Measurements from ENCODE around the gene KRTAP10-8.

The KRTAP10-8 gene

DNA sequence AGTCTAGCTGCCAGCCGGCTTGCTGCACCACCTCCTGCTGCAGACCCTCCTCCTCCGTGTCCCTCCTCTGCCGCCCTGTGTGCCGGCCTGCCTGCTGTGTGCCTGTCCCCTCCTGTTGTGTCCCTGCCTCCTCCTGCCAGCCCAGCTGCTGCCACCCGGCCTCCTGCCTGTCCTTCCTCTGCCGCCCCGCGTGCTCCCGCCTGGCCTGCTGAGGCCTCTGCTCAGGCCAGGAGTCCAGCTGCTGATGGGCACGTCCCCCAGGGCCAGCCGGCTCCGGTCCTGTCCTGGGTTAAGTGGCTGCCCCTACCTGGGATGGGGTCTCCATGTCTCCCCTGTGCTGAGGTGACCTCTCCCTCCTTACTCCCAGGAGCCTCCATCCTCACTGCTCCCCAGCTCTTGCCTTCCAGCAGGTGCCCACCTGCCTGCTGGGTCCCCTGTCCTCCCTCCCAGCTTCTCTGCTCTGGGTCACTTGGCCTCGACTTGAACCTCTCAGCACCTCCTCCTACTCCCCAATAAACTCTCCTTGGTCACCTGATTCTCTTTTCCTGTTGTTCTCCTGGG lies 870 bp downstream of the KRTAP10-8 start:
- H3K9me3 ChIP-seq (ENCODE audit: control insufficient read depth in 2 of 2, low read length in 2 of 2), result peaks cover 3 to 6% of the 10 kb centered on the region in 2 donors
- peaks cover 2 to 6% of the 10 kb centered on the region in 2 donors for H3K27me3 ChIP-seq (ENCODE audit: control insufficient read depth in 1 of 2, insufficient read depth in 2 of 2, low read length in 2 of 2)
- no peak overlapping the region for H3K4me3 ChIP-seq (ENCODE audit: low read length in 2 of 2)
- no peak overlapping the region for H3K9ac ChIP-seq (ENCODE audit: low read length in 2 of 2)
- no peak overlapping the region for H3K27ac ChIP-seq (ENCODE audit: low read length)
- H3K4me1 ChIP-seq (ENCODE audit: control insufficient read depth, insufficient read depth, low read length), result no peaks in the 10 kb centered on the region
- H3K36me3 ChIP-seq (ENCODE audit: control insufficient read depth in 2 of 2, insufficient read depth in 2 of 2, low read length in 2 of 2), result no peaks in the 10 kb centered on the region

DNA sequence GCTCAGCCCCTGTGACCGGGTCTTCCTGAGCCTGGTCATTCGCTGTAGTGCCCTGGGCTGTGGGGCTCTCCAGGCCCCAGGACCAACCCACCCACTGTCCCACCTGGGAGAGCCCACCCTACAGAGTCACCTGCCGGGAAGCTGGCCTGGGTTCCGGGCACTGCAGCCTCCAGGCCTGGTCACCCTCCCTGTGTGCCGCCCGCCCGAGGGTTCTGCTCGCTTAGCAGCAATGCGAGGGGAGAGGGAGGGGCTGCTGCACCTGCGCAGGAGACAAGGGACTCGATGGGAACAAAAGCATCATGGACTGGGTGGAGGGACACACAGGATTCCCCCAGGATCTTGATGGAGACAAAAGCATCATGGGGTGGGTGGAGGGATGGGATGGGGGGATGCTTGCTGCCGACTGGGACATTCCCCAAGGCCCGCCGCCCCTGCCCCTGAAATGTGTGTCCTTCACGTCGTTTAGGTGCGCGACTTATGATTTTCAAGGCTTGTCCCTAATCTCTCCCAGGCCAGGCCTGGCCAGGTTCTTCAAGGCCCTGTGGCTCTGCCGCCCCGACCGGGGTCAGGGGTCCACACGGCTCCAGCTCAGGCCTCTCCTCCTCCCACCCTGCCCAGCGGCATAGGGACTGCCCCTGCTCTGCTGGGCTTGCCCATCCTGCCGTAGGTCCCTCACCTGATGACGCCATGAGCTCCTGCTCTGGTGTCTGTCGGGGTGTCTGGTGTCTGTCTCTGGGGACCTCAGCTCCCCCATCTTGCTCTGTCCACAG lies 1.7 kb downstream of the KRTAP10-8 start:
- Histone ChIP-seq H3K4me1 (ENCODE audit: control insufficient read depth, insufficient read depth, low read length) (no peaks in the 10 kb centered on the region), H3K27me3 (ENCODE audit: control insufficient read depth in 1 of 2, insufficient read depth in 2 of 2, low read length in 2 of 2) (peaks cover 2 to 6% of the 10 kb centered on the region in 2 donors), H3K4me3 (ENCODE audit: low read length in 2 of 2) (no peak overlapping the region), H3K36me3 (ENCODE audit: control insufficient read depth in 2 of 2, insufficient read depth in 2 of 2, low read length in 2 of 2) (no peaks in the 10 kb centered on the region), H3K9ac (ENCODE audit: low read length in 2 of 2) (no peak overlapping the region), H3K9me3 (ENCODE audit: control insufficient read depth in 2 of 2, low read length in 2 of 2) (peaks cover 3 to 6% of the 10 kb centered on the region in 2 donors), H3K27ac (ENCODE audit: low read length) (no peak overlapping the region)

DNA sequence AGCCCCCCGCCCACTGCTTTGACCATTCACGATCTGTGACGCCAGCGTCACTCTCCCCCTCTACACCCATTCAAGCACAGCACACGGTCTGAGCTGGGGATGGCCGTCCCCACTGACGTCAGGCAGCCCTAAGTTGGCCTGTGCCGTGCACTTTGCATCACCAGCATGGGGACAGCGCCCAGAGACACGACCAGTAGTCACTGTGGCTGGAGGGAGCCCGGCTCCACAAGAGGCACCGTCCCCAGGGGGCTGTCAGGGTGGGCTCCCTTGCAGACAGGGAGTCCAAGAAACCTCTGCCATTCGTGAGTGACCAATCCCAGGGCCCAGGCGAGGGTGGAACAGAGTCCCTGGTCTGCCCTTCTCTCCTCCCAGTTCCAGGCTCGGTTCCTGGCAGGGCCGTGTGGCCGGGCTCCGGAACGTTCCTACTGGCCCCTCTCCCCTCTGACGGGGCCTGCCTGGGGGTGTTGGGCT lies 2.3 kb downstream of the KRTAP10-8 start:
- Histone ChIP-seq H3K27me3 (ENCODE audit: control insufficient read depth in 1 of 2, insufficient read depth in 2 of 2, low read length in 2 of 2) (peaks cover 2 to 8% of the 10 kb centered on the region in 2 donors), H3K36me3 (ENCODE audit: control insufficient read depth in 2 of 2, insufficient read depth in 2 of 2, low read length in 2 of 2) (no peaks in the 10 kb centered on the region), H3K4me3 (ENCODE audit: low read length in 2 of 2) (no peak overlapping the region), H3K9me3 (ENCODE audit: control insufficient read depth in 2 of 2, low read length in 2 of 2) (peaks cover 3 to 9% of the 10 kb centered on the region in 2 donors), H3K4me1 (ENCODE audit: control insufficient read depth, insufficient read depth, low read length) (no peaks in the 10 kb centered on the region), H3K27ac (ENCODE audit: low read length) (no peak overlapping the region), H3K9ac (ENCODE audit: low read length in 2 of 2) (no peak overlapping the region)

DNA sequence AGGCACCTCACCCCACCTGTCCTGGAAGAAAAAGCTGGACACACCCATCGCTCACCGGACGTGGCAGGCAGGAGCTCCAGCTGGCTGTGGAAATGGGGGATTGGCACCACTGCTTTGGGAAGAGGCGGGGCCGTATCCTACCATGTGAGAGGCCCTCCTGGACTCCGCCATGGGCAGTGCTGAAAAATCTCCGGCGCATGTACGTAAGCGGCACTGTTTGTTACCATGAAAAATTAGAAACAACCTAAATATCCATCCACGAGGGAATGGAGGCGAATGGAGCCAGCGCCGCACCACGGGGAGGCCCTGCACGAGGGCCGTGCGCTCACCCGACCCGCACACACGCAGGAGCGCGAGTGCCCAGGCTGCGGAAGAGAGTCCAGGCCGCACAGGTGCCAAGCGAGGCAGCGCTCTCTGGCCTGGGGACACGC lies 3.1 kb downstream of the KRTAP10-8 start:
- peaks cover under 1 to 12% of the 10 kb centered on the region in 2 donors for H3K9me3 ChIP-seq (ENCODE audit: control insufficient read depth in 2 of 2, low read length in 2 of 2)
- H3K4me3 ChIP-seq (ENCODE audit: low read length in 2 of 2), result no peak overlapping the region
- peaks cover 2 to 8% of the 10 kb centered on the region in 2 donors for H3K27me3 ChIP-seq (ENCODE audit: control insufficient read depth in 1 of 2, insufficient read depth in 2 of 2, low read length in 2 of 2)
- H3K4me1 ChIP-seq (ENCODE audit: control insufficient read depth, insufficient read depth, low read length), result no peaks in the 10 kb centered on the region
- H3K9ac ChIP-seq (ENCODE audit: low read length in 2 of 2), result no peak overlapping the region
- H3K36me3 ChIP-seq (ENCODE audit: control insufficient read depth in 2 of 2, insufficient read depth in 2 of 2, low read length in 2 of 2), result no peaks in the 10 kb centered on the region
- no peak overlapping the region for H3K27ac ChIP-seq (ENCODE audit: low read length)

DNA sequence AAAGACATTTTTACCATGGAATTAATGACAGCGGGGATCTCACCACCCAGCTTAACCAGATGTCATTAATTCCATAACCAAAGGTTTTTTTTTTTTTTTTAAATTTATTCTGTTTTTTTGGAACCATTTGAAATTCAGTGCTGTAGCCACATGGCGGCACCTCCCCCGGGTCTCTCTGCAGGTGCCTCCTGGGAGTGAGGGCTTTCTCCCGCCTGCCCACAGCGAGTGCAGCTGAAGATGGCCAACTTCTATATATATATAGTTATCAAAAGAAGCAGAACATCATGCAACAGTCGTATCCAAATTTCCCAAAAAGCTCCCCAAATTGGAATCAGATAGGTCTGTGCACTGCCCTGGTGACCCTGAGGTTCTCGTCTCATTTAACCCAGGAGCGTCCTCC lies 3.6 kb downstream of the KRTAP10-8 start:
- no peaks in the 10 kb centered on the region for H3K4me1 ChIP-seq (ENCODE audit: control insufficient read depth, insufficient read depth, low read length)
- peaks cover 2 to 14% of the 10 kb centered on the region in 2 donors for H3K9me3 ChIP-seq (ENCODE audit: control insufficient read depth in 2 of 2, low read length in 2 of 2)
- H3K9ac ChIP-seq (ENCODE audit: low read length in 2 of 2), result no peak overlapping the region
- H3K36me3 ChIP-seq (ENCODE audit: control insufficient read depth in 2 of 2, insufficient read depth in 2 of 2, low read length in 2 of 2), result no peaks in the 10 kb centered on the region
- H3K27ac ChIP-seq (ENCODE audit: low read length), result no peak overlapping the region
- peaks cover 2 to 8% of the 10 kb centered on the region in 2 donors for H3K27me3 ChIP-seq (ENCODE audit: control insufficient read depth in 1 of 2, insufficient read depth in 2 of 2, low read length in 2 of 2)
- H3K4me3 ChIP-seq (ENCODE audit: low read length in 2 of 2), result no peak overlapping the region

DNA sequence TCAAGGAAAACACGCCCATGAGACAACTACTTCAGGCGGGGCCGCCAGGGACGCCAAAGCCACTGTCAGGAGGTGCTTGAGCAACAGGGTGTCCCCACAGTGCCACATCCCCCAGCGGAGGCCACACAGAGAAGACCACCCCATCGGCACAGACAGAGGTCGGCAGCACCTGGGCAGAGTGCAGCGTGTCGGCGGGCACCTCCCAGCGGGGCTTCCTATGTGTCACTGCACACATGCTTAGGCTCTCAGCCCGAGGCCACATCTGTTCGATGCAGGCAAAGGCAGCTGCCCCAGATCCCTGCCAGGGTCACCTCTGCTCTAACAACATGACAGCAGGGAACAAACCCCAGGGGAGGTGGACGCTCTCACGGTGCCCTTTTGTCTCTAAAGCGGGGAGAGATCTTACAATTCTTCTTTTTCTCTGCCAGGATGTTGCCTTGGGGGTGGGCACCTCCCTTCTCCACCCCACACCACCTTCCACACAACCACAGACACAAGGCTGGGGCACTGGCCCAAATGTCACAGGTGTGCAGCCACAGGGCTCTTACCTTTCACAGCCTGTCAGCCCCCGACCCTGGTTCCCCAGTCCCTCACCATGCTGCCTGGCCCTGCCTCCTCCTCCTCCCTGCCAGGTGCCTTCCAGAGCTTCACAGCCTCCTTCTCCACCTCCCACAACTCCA lies 4.2 kb downstream of the KRTAP10-8 start:
- Histone ChIP-seq H3K9me3 (ENCODE audit: control insufficient read depth in 2 of 2, low read length in 2 of 2) (peaks cover 2 to 14% of the 10 kb centered on the region in 2 donors), H3K9ac (ENCODE audit: low read length in 2 of 2) (no peak overlapping the region), H3K27me3 (ENCODE audit: control insufficient read depth in 1 of 2, insufficient read depth in 2 of 2, low read length in 2 of 2) (peaks cover 2 to 8% of the 10 kb centered on the region in 2 donors), H3K36me3 (ENCODE audit: control insufficient read depth in 2 of 2, insufficient read depth in 2 of 2, low read length in 2 of 2) (no peaks in the 10 kb centered on the region), H3K4me3 (ENCODE audit: low read length in 2 of 2) (no peak overlapping the region), H3K4me1 (ENCODE audit: control insufficient read depth, insufficient read depth, low read length) (no peaks in the 10 kb centered on the region), H3K27ac (ENCODE audit: low read length) (no peak overlapping the region)

DNA sequence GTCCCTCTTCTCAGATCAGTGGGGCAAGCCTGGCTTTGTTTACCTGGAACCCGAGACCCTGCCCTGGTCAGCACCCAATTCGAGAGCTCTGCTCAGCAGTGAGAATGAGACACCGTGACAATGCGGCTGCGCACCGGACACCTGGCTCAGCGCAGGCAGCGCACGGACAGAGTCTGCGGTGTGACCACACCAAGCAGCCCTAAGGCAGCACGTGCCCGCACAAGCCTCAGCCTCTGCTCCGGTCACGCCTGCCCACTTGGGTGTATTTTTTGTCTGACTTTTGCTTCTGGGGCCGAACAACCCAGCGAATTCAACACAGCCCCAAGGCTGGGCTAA lies 4.7 kb downstream of the KRTAP10-8 start:
- Histone ChIP-seq H3K36me3 (ENCODE audit: control insufficient read depth in 2 of 2, insufficient read depth in 2 of 2, low read length in 2 of 2) (no peaks in the 10 kb centered on the region), H3K9me3 (ENCODE audit: control insufficient read depth in 2 of 2, low read length in 2 of 2) (peaks cover 2 to 12% of the 10 kb centered on the region in 2 donors), H3K27ac (ENCODE audit: low read length) (no peak overlapping the region), H3K4me1 (ENCODE audit: control insufficient read depth, insufficient read depth, low read length) (no peaks in the 10 kb centered on the region), H3K9ac (ENCODE audit: low read length in 2 of 2) (no peak overlapping the region), H3K4me3 (ENCODE audit: low read length in 2 of 2) (no peak overlapping the region), H3K27me3 (ENCODE audit: control insufficient read depth in 1 of 2, insufficient read depth in 2 of 2, low read length in 2 of 2) (peaks cover 2 to 8% of the 10 kb centered on the region in 2 donors)

DNA sequence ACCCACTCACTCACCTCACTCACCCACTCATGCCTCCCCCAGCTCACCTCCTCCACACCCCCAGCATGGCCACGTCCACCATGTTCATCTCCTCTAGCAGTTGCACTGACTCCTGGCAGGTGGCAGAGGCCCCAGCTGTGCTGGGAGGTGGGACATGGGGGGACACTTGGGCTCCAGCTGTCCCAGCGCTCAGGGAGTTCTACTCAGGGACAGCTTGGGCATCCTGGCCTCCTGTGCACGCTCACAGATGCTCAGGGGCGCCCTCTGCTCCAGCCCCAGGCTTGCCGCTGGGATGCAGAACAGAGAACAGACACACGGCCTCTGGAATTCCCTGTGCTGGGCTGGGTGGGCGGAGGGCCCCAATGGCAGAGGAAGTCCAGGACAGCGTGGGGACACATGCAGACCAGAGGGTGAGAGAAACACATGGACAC lies 5.2 kb downstream of the KRTAP10-8 start:
- H3K4me3 ChIP-seq (ENCODE audit: low read length in 2 of 2), result no peak overlapping the region
- H3K9me3 ChIP-seq (ENCODE audit: control insufficient read depth in 2 of 2, low read length in 2 of 2), result peaks cover 7 to 8% of the 10 kb centered on the region in 2 donors
- H3K4me1 ChIP-seq (ENCODE audit: control insufficient read depth, insufficient read depth, low read length), result no peaks in the 10 kb centered on the region
- H3K36me3 ChIP-seq (ENCODE audit: control insufficient read depth in 2 of 2, insufficient read depth in 2 of 2, low read length in 2 of 2), result no peaks in the 10 kb centered on the region
- H3K27me3 ChIP-seq (ENCODE audit: control insufficient read depth in 1 of 2, insufficient read depth in 2 of 2, low read length in 2 of 2), result peaks cover 2 to 8% of the 10 kb centered on the region in 2 donors
- H3K27ac ChIP-seq (ENCODE audit: low read length), result no peak overlapping the region
- H3K9ac ChIP-seq (ENCODE audit: low read length in 2 of 2), result no peak overlapping the region

DNA sequence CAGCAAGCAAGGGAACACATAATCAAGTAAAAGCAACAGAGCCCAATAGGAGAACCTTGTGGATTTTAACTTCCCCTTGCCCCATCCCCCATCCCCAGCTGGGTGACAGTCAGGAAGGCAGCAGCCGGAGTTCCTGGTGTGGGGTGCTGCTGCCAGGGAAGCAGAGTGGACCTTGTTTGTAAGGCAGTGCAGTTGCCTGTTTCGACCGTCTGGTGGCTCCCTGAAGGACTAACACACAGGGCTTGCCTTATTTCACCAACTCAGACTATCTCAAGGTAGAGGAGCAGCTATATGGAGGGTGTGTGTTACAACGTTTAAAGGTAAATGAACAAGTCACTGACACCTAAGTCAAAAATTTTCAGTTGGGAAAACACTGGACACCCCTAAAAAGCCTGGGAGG lies 6.6 kb downstream of the KRTAP10-8 start:
- no peak overlapping the region for H3K27ac ChIP-seq (ENCODE audit: low read length)
- no peaks in the 10 kb centered on the region for H3K36me3 ChIP-seq (ENCODE audit: control insufficient read depth in 2 of 2, insufficient read depth in 2 of 2, low read length in 2 of 2)
- H3K9me3 ChIP-seq (ENCODE audit: control insufficient read depth in 2 of 2, low read length in 2 of 2), result peaks cover 13 to 14% of the 10 kb centered on the region in 2 donors

DNA sequence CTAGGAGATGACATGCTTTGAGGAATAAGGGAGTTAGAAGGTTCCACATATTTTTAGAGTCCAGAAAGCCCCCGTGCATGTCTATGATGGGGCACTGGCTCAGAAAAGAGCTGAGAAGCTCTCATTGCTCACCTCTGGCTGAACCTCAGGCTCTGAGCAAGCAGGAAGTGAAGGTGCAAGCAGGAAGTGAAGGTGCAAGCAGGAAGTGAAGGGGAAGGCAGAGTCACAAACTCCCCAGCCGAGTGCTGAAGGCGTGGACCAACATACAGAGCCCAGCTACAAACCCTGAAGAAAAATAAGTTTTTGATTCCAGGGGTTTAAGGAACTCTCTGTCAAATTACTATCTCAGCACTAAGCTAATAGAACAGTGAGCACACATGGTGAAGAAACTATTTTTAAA lies 7.0 kb downstream of the KRTAP10-8 start:
- no peaks in the 10 kb centered on the region for H3K4me1 ChIP-seq (ENCODE audit: control insufficient read depth, insufficient read depth, low read length)
- peaks cover 2 to 8% of the 10 kb centered on the region in 2 donors for H3K27me3 ChIP-seq (ENCODE audit: control insufficient read depth in 1 of 2, insufficient read depth in 2 of 2, low read length in 2 of 2)
- H3K9me3 ChIP-seq (ENCODE audit: control insufficient read depth in 2 of 2, low read length in 2 of 2), result peaks cover 13 to 14% of the 10 kb centered on the region in 2 donors
- no peak overlapping the region for H3K9ac ChIP-seq (ENCODE audit: low read length in 2 of 2)
- H3K36me3 ChIP-seq (ENCODE audit: control insufficient read depth in 2 of 2, insufficient read depth in 2 of 2, low read length in 2 of 2), result no peaks in the 10 kb centered on the region
- H3K4me3 ChIP-seq (ENCODE audit: low read length in 2 of 2), result no peak overlapping the region
- H3K27ac ChIP-seq (ENCODE audit: low read length), result no peak overlapping the region

More for the DNA sequence above, 6.6 kb downstream of the KRTAP10-8 start:
- no peak overlapping the region for H3K9ac ChIP-seq (ENCODE audit: low read length in 2 of 2)
- peaks cover 2 to 8% of the 10 kb centered on the region in 2 donors for H3K27me3 ChIP-seq (ENCODE audit: control insufficient read depth in 1 of 2, insufficient read depth in 2 of 2, low read length in 2 of 2)
- H3K4me1 ChIP-seq (ENCODE audit: control insufficient read depth, insufficient read depth, low read length), result no peaks in the 10 kb centered on the region
- H3K4me3 ChIP-seq (ENCODE audit: low read length in 2 of 2), result no peak overlapping the region
